A673 (cell line): Measurements from ENCODE around the gene TRIL. TPM values are rescaled to one million over a fixed set of nuclear protein-coding genes. Genes with fewer than 3 reads are reported as not detected.

ENCODE experiments used
- BruUV-seq: library from RNA; stranded (reverse); fragments of 400-500 nt; replicated peaks from 2 replicates; lab custom pipeline; 2021; lab: Mats Ljungman, UMichigan
- CTCF ChIA-PET: fragments of 300-600 bp; sonication (Branson Sonifier 250); formaldehyde crosslinking; loops from one replicate; lab custom pipeline; 2022; ENCODE audit warnings: antibody characterized with exemption; lab: Charles Lee
- POLR2A ChIA-PET: fragments of 300-600 bp; sonication (Branson Sonifier 250); formaldehyde crosslinking; loops from one replicate; lab custom pipeline; 2022; ENCODE audit warnings: antibody characterized with exemption; ENCODE audit not compliant: low non-redundant PET; lab: Charles Lee
- DNase-seq: peaks from one replicate; pipeline ENCODE4 v3.0.0-alpha.2; 2015; ENCODE audit warnings: low spot score
- H3K27ac ChIP-seq: fragments of 200-600 bp; sonication (generic); 2 replicates; pipeline ENCODE4 v1.5.1; 2016; ENCODE audit warnings: mixed run types, low read depth, mild to moderate bottlenecking, mixed read lengths, antibody characterized with exemption, low read length; ENCODE audit not compliant: poor library complexity, severe bottlenecking
- H3K27me3 ChIP-seq: fragments of 200-600 bp; sonication (generic); replicated peaks from 2 replicates; pipeline ENCODE4 v1.6.1; 2017; ENCODE audit warnings: mixed run types, low read depth, mild to moderate bottlenecking, mixed read lengths, antibody characterized with exemption, low read length; ENCODE audit not compliant: insufficient read depth, poor library complexity
- H3K36me3 ChIP-seq: fragments of 200-600 bp; sonication (generic); 2 replicates; pipeline ENCODE4 v1.6.1; 2016; ENCODE audit warnings: mixed run types, mild to moderate bottlenecking, mixed read lengths, antibody characterized with exemption, low read length; ENCODE audit not compliant: insufficient read depth, poor library complexity, severe bottlenecking
- H3K4me1 ChIP-seq: fragments of 200-600 bp; sonication (generic); 2 replicates; pipeline ENCODE4 v1.6.1; 2017; ENCODE audit warnings: mixed run types, mild to moderate bottlenecking, mixed read lengths, antibody characterized with exemption, low read length; ENCODE audit not compliant: insufficient read depth, poor library complexity, severe bottlenecking
- H3K4me3 ChIP-seq: fragments of 200-600 bp; sonication (generic); 2 replicates; pipeline ENCODE4 v1.5.1; 2016; ENCODE audit warnings: low read depth, mixed run types, mild to moderate bottlenecking, mixed read lengths, low read length; ENCODE audit not compliant: poor library complexity, severe bottlenecking
- H3K9me3 ChIP-seq: fragments of 200-600 bp; sonication (generic); 2 replicates; pipeline ENCODE4 v1.6.1; 2016; ENCODE audit warnings: mixed run types, low read depth, mild to moderate bottlenecking, mixed read lengths, antibody characterized with exemption, low read length; ENCODE audit not compliant: poor library complexity, severe bottlenecking
- EZH2 ChIP-seq: fragments of 200-600 bp; sonication (generic); IDR thresholded peaks from 2 replicates; pipeline ENCODE4 v1.6.1; 2017; ENCODE audit warnings: borderline replicate concordance, low read depth, mild to moderate bottlenecking, mixed read lengths, antibody characterized with exemption, low read length; ENCODE audit not compliant: poor library complexity, severe bottlenecking
- intact Hi-C: fragments of 100-400 bp; cut with micrococcal nuclease; formaldehyde crosslinking; loops from one replicate; pipeline ENCODE4 v1.10.0; 2022; ENCODE audit not compliant: unreplicated experiment
- total RNA-seq: library from RNA; stranded (reverse); gene quantifications from 2 replicates; pipeline ENCODE4 v1.2.3, GENCODE V29; 2021
- TF ChIP-seq, protein P1 (sequence below): fragments of 300-800, 200-600 bp; sonication (generic); conservative IDR thresholded peaks from 2 replicates; pipeline ENCODE4 v1.5.1; 2017; ENCODE audit warnings: low read depth, mild to moderate bottlenecking, antibody characterized with exemption, low read length, moderate library complexity, mixed read lengths

TRIL gene
- total RNA-seq, 1 experiment from 2014 or later, result 4.8 TPM

GRCh38 chr7:28981161-28981465 is 23.0 kb upstream of the TRIL start:
- no peak for DNase-seq
- no peaks in the 10 kb centered on the region for H3K36me3 ChIP-seq
- ChIA-PET POLR2A (no interaction called here), CTCF (interaction anchor here (0.8 kb wide), 1 partner anchor 24 kb away, joined by 5 read pairs; no protein-coding TSS in a partner anchor)
- no peaks in the 10 kb centered on the region for H3K27me3 ChIP-seq
- H3K4me3 ChIP-seq, result no peak overlapping the region
- TF ChIP-seq, protein P1, sequence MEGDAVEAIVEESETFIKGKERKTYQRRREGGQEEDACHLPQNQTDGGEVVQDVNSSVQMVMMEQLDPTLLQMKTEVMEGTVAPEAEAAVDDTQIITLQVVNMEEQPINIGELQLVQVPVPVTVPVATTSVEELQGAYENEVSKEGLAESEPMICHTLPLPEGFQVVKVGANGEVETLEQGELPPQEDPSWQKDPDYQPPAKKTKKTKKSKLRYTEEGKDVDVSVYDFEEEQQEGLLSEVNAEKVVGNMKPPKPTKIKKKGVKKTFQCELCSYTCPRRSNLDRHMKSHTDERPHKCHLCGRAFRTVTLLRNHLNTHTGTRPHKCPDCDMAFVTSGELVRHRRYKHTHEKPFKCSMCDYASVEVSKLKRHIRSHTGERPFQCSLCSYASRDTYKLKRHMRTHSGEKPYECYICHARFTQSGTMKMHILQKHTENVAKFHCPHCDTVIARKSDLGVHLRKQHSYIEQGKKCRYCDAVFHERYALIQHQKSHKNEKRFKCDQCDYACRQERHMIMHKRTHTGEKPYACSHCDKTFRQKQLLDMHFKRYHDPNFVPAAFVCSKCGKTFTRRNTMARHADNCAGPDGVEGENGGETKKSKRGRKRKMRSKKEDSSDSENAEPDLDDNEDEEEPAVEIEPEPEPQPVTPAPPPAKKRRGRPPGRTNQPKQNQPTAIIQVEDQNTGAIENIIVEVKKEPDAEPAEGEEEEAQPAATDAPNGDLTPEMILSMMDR, result no peak
- no peak for TF ChIP-seq EZH2
- peak overlapping the region; percentile 12 for H3K27ac ChIP-seq
- no TSS peak for BruUV-seq
- intact Hi-C loops, result no loop called here
- no peaks in the 10 kb centered on the region for H3K9me3 ChIP-seq
- H3K4me1 ChIP-seq, result peaks cover 65% of the 10 kb centered on the region

- Histone ChIP-seq H3K27ac (peak overlapping the region; percentile 12), H3K9me3 (no peaks in the 10 kb centered on the region), H3K27me3 (no peaks in the 10 kb centered on the region), H3K4me1 (peaks cover 60% of the 10 kb centered on the region), H3K36me3 (no peaks in the 10 kb centered on the region), H3K4me3 (no peak overlapping the region)
- no TSS peak for BruUV-seq
- peak; percentile 59 for DNase-seq
- ChIA-PET POLR2A (interaction anchor here (0.9 kb wide), 1 partner anchor 11 kb away, joined by 28 read pairs; no protein-coding TSS in a partner anchor), CTCF (interaction anchor here (1.0 kb wide), 1 partner anchor 38 kb away, joined by 5 read pairs; no protein-coding TSS in a partner anchor)
- no peak for TF ChIP-seq EZH2
- intact Hi-C loops, result no loop called here
Observed at GRCh38 chr7:28980451-28981160, 22.5 kb upstream of the TRIL start.

DNA sequence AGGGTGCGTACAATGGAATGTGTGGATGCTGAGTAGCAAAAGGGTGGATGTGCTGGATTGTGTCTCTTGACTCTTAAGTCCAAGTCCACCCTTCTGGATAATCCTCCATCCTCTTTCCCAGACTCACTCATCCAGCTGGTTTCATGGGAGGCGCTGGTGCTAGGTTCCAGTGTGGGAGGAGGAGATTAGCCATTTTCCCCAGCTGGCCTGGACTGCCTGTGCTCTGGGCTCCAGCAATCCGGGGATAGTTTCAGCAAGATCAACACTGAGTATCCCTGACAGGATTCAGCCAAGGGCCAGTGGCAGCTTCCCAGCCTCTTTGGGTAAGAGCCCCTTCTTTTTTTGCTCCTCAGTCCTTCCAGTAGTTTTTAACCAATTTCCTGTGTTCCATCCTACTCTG is 21.6 kb upstream of the TRIL start:
- H3K9me3 ChIP-seq, result no peaks in the 10 kb centered on the region
- H3K27ac ChIP-seq, result no peak overlapping the region
- no peak for TF ChIP-seq EZH2
- TF ChIP-seq, protein P1, result no peak
- no peaks in the 10 kb centered on the region for H3K36me3 ChIP-seq
- H3K4me1 ChIP-seq, result peaks cover 52% of the 10 kb centered on the region
- no peaks in the 10 kb centered on the region for H3K27me3 ChIP-seq
- no peak for DNase-seq
- ChIA-PET POLR2A (no interaction called here), CTCF (interaction anchor here (1.0 kb wide), 1 partner anchor 37 kb away, joined by 5 read pairs; no protein-coding TSS in a partner anchor)
- intact Hi-C loops, result no loop called here
- BruUV-seq, result no TSS peak
- no peak overlapping the region for H3K4me3 ChIP-seq

DNA sequence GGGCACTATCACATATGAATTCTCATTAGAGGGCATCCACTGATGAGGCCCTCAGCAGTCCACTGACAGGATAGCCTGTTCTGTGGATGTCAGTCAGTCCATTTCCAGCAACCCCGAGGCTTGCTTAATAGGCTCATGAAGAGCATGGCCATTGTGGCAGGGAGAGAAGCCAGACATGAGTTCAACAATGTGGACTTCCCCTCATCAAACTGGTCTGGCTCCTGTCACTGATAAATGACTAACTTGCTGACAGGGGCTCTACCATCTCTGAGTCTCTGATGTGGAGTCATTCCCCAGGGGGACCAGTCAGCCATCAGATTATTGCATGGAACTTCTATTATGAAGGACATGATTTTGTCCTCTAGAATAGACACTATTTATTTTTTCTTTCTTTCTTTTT is 19.8 kb upstream of the TRIL start:
- TF ChIP-seq EZH2, result no peak
- TF ChIP-seq, protein P1, result no peak
- H3K27me3 ChIP-seq, result no peaks in the 10 kb centered on the region
- intact Hi-C loops, result no loop called here
- no peak for DNase-seq
- POLR2A ChIA-PET, result no interaction called here
- CTCF ChIA-PET, result no interaction called here
- peaks cover 36% of the 10 kb centered on the region for H3K4me1 ChIP-seq
- H3K36me3 ChIP-seq, result no peaks in the 10 kb centered on the region
- BruUV-seq, result no TSS peak
- no peak overlapping the region for H3K4me3 ChIP-seq
- H3K27ac ChIP-seq, result no peak overlapping the region
- H3K9me3 ChIP-seq, result peaks cover 14% of the 10 kb centered on the region
